HCT116 (cell line): ENCODE data around the gene CFB.

ENCODE experiments used
- CTCF ChIP-seq, 3 experiments: fragments of 200-600 bp in 1 of 3; sonication (generic) in 1 of 3; IDR thresholded peaks in 2 of 3; conservative IDR thresholded peaks in 1 of 3; 2 replicates each; pipeline ENCODE4 v1.5.1; 2012 to 2017; ENCODE audit warnings: low read depth in 2 of 3, low read length in 2 of 3, antibody characterized with exemption in 1 of 3, borderline replicate concordance in 1 of 3, control low read depth in 1 of 3, mild to moderate bottlenecking in 1 of 3, mixed read lengths in 1 of 3, mixed run types in 1 of 3, moderate library complexity in 1 of 3; ENCODE audit not compliant: insufficient read depth in 1 of 3
- EGR1 ChIP-seq: IDR thresholded peaks from 2 replicates; pipeline ENCODE4 v1.6.1; 2012; ENCODE audit warnings: low read depth
- EZH2 ChIP-seq: fragments of 200-600 bp; sonication (generic); IDR thresholded peaks from 2 replicates; pipeline ENCODE4 v1.6.1; 2017; ENCODE audit warnings: antibody characterized with exemption, mixed run types
- JUND ChIP-seq: IDR thresholded peaks from 2 replicates; pipeline ENCODE4 v1.6.1; 2012
- POLR2A ChIP-seq: IDR thresholded peaks from 2 replicates; pipeline ENCODE4 v1.7.0; 2011; ENCODE audit warnings: borderline replicate concordance; ENCODE audit not compliant: insufficient read depth, insufficient read length; ENCODE audit errors: extremely low read depth
- ZFX ChIP-seq: fragments of 450-650 bp; IDR thresholded peaks from 2 replicates; pipeline ENCODE4 v1.6.1; 2017

DNA sequence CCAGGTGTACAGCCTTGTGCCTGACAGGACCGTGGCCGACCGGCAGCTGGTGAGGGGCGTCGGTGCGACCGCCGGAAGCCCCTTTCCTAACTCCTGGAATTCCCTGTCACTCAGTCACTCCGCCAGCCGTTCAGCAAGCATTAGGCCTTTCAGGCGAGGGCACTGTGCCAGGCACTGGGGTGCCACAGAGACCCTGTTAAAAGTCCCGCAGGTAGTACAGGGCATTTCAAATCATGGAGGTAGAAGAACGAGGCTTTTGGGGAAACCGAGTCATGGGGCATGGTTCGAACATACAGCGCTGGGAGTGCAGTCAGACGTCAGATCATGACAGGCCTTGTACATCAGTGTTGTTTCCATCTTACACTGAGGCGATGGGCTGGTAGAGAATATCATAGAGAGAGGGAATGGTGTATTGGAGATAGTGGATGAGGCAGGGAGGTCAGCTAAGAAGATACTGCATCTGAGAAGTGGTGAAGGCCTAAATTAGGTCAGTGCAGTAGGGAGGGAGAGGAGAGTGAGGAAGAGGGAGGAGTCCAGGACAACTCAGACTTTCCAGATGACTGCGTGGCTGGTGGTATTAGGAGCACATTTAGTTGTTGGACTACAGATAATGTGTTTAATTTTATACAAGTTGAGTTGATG, 26.9 kb downstream of the CFB start:
- TF ChIP-seq CTCF (IDR thresholded peaks at IDR 0.05 in 2 of 3, conservative IDR thresholded peaks at IDR 0.05 in 1 of 3; ENCODE audit: borderline replicate concordance in 1 of 3, insufficient read depth in 1 of 3, low read depth in 2 of 3, low read length in 2 of 3) = no peak
- TF ChIP-seq ZFX = no peak
- TF ChIP-seq EGR1 = no peak
- TF ChIP-seq EZH2 = no peak
- no peak for TF ChIP-seq JUND
- no peak for TF ChIP-seq POLR2A
